Erythroblast (primary cell): Measurements from ENCODE around the gene PSMB9.

Experiments used
- GATA1 ChIP-seq: IDR thresholded peaks from 2 replicates; pipeline ENCODE4 v1.6.1; 2011; ENCODE audit warnings: low read depth, mild to moderate bottlenecking, control low read depth, low read length, moderate library complexity
- POLR2A ChIP-seq: IDR thresholded peaks from 2 replicates; pipeline ENCODE4 v1.6.1; 2011; ENCODE audit warnings: mild to moderate bottlenecking, low read length

DNA sequence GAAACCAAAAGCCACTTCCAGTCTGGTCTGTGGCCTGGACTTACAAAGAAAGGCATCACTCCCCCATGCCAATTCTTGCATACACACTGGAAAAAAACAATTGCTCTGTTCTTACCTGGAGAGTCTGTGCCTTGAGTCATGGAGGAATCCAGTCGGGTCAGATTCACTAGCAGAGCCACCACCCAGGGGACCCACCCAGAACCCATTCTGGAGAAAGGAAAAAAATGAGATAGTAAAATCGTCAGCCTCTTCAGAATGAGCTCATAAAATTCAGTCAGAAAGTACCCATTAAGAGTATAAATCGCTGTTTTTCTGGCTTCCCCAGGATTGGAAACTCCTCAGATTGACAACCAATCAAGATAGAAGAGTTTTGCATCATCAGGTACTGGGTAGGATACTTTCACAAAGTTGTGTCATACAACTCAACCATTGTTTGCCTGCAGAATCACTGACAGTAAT lies 37.2 kb upstream of the PSMB9 start, which contains the start of gene HLA-DOB:
- TF ChIP-seq POLR2A (no peak), GATA1 (no peak)
